ENCODE results near the gene EGF. TPM values are rescaled to one million over a fixed set of nuclear protein-coding genes. Genes with fewer than 3 reads are reported as not detected.
"Not testable (repeated sequence)": the region's sequence is repeated elsewhere in the genome, so short reads cannot be mapped to it uniquely, and the experiment has no call there.

The EGF gene
- total RNA-seq (not detected), polyA plus RNA-seq (not detected), total RNA-seq (0 to 0.17 (median 0) reads per million in 6 experiments)

DNA sequence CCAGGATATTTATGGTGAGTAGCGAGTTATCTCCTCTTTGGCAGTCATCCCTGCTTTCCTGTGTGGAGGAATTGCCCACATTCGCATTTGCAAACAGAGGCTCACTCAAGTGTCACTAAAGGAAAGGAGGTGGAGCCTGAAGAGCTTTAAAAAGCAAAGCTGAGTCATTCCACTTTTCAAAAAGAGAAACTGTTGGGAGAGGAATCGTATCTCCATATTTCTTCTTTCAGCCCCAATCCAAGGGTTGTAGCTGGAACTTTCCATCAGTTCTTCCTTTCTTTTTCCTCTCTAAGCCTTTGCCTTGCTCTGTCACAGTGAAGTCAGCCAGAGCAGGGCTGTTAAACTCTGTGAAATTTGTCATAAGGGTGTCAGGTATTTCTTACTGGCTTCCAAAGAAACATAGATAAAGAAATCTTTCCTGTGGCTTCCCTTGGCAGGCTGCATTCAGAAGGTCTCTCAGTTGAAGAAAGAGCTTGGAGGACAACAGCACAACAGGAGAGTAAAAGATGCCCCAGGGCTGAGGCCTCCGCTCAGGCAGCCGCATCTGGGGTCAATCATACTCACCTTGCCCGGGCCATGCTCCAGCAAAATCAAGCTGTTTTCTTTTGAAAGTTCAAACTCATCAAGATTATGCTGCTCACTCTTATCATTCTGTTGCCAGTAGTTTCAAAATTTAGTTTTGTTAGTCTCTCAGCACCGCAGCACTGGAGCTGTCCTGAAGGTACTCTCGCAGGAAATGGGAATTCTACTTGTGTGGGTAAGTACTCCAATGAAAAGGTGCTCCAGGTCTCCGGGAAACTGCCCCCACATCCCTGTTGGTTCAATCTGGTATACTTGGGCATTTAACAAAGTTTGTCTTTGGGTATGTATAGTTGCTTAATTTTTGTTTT, at the start of gene EGF:
EGF (plus strand) TSS at position 178 of the 890 bp plus-strand sequence; CDS start at position 631, 453 bp downstream.
- H3K36me3 Mint-ChIP-seq, result no peaks in the 10 kb centered on the region
- H3K27ac Mint-ChIP-seq, result no peak within 1 kb of the TSS
- ATAC-seq (no peak), DNase-seq (no peak)
- no peak within 1 kb of the TSS for H3K4me3 Mint-ChIP-seq
- no peaks in the 10 kb centered on the region for H3K4me1 Mint-ChIP-seq
- H3K9me3 Mint-ChIP-seq, result no peaks in the 10 kb centered on the region
- POLR2A ChIA-PET, result no interaction called here
- H3K27me3 Mint-ChIP-seq, result peaks cover 10 to 44% (median 16%) of the 10 kb centered on the region in 5 donors

DNA sequence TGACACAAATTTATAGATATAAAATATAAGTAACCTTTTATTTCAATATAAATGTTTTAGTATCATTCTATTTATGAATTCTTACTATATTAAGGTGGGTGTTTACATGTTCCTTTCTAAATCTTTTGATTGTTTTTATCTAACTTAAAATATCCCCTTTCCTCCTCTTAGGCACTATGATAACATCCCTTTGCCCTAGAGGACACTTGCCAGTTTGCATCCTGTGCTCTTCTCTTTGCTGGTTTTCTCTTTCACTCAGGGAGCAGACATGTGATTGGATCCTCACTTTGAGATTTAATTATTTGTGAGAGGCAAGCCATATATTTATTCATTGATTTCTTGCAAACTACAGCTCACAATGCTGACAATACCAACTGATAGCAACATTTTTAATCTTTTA, 48.5 kb upstream of the EGF start:
- Mint-ChIP-seq H3K4me3 (no peak overlapping the region), H3K4me1 (no peaks in the 10 kb centered on the region), H3K9me3 (peaks cover 0 to 20% (median 9%) of the 10 kb centered on the region in 9 donors), H3K36me3 (peaks cover 5 to 28% (median 9%) of the 10 kb centered on the region in 3 donors), H3K27ac (no peak overlapping the region), H3K27me3 (no peaks in the 10 kb centered on the region)
- no peak for DNase-seq
- POLR2A ChIA-PET, result no interaction called here
- no peak for ATAC-seq

DNA sequence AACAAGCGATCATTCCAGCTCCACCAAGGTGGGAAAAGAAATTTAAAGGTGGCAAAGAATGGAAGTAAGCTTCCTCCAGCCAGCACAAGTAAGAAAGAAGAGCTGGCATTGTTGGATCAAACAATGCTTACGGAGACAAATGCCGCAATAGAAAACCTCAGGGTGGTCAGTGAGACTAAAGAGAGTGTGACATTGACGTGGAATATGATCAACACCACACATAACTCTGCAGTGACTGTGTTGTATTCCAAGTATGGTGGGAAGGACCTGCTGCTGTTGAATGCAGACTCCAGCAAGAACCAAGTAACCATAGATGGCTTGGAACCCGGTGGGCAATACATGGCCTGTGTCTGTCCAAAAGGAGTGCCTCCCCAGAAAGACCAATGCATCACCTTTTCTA, 42.6 kb upstream of the EGF start:
- peaks cover 6 to 11% (median 7%) of the 10 kb centered on the region in 3 donors for H3K36me3 Mint-ChIP-seq
- no peak overlapping the region for H3K4me3 Mint-ChIP-seq
- POLR2A ChIA-PET, result no interaction called here
- H3K27ac Mint-ChIP-seq, result peak overlapping the region in 1 of 10 donors; percentile 85
- no peaks in the 10 kb centered on the region for H3K9me3 Mint-ChIP-seq
- H3K4me1 Mint-ChIP-seq, result no peaks in the 10 kb centered on the region
- DNase-seq (no peak), ATAC-seq (no peak)
- no peaks in the 10 kb centered on the region for H3K27me3 Mint-ChIP-seq

DNA sequence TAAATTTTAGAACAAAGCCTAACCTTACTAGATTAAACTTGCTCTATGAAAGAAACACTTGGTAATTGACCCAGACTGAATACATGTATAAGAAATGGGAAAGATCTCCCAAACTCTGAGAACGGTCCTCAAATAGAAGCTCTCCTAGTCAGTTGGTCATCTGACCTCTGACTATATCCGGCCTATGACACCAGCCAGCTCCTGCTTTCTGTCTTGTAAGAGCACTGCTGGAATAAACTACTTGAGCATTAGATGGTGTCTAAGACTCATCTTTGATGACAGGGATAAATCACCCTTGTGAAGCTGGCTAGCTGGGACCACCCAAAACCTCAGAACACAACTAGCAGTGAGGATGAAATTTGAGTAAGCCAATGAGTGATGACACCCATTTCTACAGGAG, 40.6 kb upstream of the EGF start:
- Mint-ChIP-seq H3K4me3 (no peak overlapping the region), H3K9me3 (peaks cover 0 to 11% (median 0%) of the 10 kb centered on the region in 9 donors), H3K4me1 (no peaks in the 10 kb centered on the region), H3K27me3 (peaks cover 0 to 9% (median 0%) of the 10 kb centered on the region in 5 donors), H3K36me3 (peaks cover 6 to 11% (median 7%) of the 10 kb centered on the region in 3 donors), H3K27ac (no peak overlapping the region)
- POLR2A ChIA-PET, result no interaction called here
- ATAC-seq (no peak), DNase-seq (no peak)

DNA sequence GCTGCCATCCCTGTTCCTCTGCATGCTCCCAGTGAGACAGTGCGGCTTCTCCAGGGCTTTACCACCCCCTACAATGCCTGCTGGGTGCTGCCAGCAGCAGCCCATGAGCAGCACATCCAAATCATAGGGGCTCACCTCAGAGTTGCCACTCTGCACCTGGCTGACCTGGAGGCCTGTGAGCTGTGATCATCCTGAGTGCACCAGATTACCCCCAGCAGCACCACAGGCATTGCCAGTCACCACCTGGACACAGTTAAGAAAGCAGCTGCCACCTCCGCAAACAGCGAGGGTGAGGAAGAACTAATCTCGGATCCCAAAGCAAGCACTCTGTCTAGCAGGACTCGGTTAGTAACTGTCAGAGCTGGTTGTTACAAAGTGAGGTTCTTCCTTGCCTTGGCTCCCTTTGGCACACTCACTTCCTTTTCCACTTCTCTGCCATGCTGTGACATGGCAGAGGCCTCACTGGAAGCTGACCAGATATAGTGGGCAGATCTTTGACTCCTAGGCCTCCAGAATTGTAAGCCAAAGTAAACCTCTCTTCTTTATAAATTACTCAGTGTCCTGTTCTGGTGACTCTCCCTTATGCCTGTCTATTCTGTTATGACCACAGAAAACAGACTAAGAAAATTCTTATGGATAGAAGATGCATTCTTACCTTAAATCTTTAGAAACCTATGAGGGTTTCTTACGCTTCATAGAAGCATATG, 39.6 kb upstream of the EGF start:
- H3K27me3 Mint-ChIP-seq, result peaks cover 0 to 9% (median 4%) of the 10 kb centered on the region in 5 donors
- peaks cover 0 to 11% (median 0%) of the 10 kb centered on the region in 9 donors for H3K9me3 Mint-ChIP-seq
- POLR2A ChIA-PET, result no interaction called here
- DNase-seq (no peak), ATAC-seq (no peak)
- no peak overlapping the region for H3K4me3 Mint-ChIP-seq
- peaks cover 4 to 7% (median 6%) of the 10 kb centered on the region in 3 donors for H3K36me3 Mint-ChIP-seq
- H3K27ac Mint-ChIP-seq, result no peak overlapping the region
- no peaks in the 10 kb centered on the region for H3K4me1 Mint-ChIP-seq

DNA sequence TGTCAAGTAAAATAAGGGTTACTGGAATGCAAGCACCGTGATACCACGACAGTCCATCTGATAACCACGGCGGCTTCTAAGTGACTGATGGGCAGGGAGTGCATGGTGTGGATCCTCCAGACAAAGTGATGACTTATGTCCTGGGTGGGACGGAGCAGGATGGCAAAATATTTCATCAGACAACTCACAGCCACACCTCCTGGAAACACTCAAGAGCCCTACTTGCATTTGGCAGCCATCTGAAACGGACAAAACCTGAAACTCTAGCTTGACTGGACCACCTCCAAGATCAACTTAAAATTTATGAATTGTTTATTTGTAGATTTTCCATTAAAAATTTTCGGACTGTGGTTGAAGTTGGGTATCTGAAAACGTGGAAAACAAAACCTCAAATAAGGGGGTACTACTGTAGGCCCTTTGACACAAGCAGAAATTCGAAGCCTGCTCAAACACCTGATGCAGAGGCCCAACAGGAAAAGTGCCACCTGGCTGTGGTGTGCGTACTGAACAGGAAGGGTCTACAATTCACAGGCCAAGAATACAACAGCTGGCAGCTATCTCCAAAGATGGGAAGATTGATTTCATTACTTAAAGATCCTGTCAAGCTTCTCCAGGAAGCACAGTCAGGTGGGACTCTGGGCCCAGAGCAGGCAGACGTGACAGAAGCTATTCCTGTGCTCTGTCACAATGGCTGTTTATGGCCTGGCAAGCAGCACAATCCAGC, 38.7 kb upstream of the EGF start:
- Mint-ChIP-seq H3K4me3 (no peak overlapping the region), H3K4me1 (no peaks in the 10 kb centered on the region), H3K27me3 (peaks cover 5 to 10% (median 8%) of the 10 kb centered on the region in 5 donors), H3K36me3 (peaks cover 4 to 7% (median 6%) of the 10 kb centered on the region in 3 donors), H3K27ac (no peak overlapping the region), H3K9me3 (peaks cover 0 to 11% (median 0%) of the 10 kb centered on the region in 9 donors)
- POLR2A ChIA-PET, result no interaction called here
- ATAC-seq (no peak), DNase-seq (no peak)

DNA sequence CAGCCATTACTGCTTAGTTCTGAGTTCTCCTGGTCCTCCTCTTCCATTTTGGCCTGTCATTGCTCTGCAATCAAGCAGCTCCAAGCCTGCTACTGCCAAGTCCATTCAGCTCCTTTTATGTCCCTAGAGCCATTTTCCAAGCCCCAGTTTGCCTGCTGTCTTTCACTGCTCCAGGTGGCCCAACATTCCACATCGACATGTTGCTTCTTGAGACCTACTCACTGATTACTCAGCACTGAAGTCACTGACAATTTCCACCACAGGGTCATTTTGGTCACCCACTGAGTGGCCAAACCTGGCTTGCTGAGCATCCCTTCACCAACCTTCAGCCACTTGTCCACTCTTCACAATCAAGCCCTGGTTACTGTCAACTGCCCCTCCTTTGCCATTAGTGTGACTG, 37.6 kb upstream of the EGF start:
- no peak for DNase-seq
- Mint-ChIP-seq H3K27ac (no peak overlapping the region), H3K9me3 (peaks cover 0 to 11% (median 0%) of the 10 kb centered on the region in 9 donors), H3K4me3 (no peak overlapping the region), H3K36me3 (peaks cover 0 to under 1% (median 0%) of the 10 kb centered on the region in 3 donors), H3K27me3 (peaks cover 9 to 13% (median 12%) of the 10 kb centered on the region in 5 donors), H3K4me1 (no peaks in the 10 kb centered on the region)
- POLR2A ChIA-PET, result no interaction called here
- ATAC-seq, result no peak

DNA sequence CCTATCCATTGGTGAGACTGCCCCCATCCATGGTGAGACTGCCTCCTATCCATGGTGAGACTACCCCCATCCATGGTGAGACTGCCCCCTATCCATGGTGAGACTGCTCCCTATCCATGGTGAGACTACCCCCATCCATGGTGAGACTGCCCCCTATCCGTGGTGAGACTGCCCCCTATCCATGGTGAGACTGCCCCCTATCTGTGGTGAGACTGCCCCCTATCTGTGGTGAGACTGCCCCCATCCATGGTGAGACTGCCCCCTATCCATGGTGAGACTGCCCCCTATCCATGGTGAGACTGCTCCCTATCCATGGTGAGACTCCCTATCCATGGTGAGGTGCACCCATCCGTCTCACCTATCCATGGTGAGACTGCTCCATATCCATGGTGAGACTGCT, 37.1 kb upstream of the EGF start:
- ATAC-seq, H3K4me3 Mint-ChIP-seq, DNase-seq, POLR2A ChIA-PET, H3K27ac Mint-ChIP-seq, H3K4me1 Mint-ChIP-seq, H3K36me3 Mint-ChIP-seq: not testable (repeated sequence)
- Mint-ChIP-seq H3K9me3 (peaks cover 0 to 11% (median 0%) of the 10 kb centered on the region in 9 donors), H3K27me3 (peaks cover 9 to 14% (median 12%) of the 10 kb centered on the region in 5 donors)

DNA sequence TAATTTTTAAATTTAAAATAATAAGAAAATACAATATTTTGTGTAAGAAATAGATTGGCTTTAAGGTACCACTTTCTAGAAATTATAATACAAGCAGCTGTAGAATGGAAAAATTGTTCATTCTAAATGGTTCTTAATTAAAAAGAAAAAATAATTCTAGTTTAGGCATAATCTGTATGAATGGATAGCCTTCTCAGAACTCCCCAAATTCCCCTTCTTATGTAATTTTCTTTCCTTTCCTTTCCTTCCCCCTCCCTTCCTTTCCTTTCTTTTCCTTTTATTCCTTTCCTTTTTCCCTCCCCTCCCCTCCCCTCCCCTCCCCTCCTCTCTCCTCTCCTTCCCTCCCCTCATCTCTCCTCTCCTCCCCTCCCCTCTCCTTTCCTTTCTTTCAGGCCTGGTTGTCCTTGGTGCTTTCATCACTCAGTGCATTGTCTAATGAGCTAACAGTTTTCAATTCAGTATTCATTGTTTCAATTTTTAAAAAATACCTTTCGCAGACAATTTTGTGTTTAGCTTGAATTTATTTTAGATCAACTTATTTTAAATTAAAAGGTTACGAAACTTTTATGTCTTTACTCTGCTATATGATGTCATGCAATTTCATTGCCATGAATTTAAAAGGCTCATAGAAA, 35.9 kb upstream of the EGF start:
- no peaks in the 10 kb centered on the region for H3K4me1 Mint-ChIP-seq
- POLR2A ChIA-PET, result no interaction called here
- H3K9me3 Mint-ChIP-seq, result peaks cover 0 to 11% (median 0%) of the 10 kb centered on the region in 9 donors
- no peak overlapping the region for H3K27ac Mint-ChIP-seq
- ATAC-seq (no peak), DNase-seq (no peak)
- peaks cover 9 to 16% (median 12%) of the 10 kb centered on the region in 5 donors for H3K27me3 Mint-ChIP-seq
- no peaks in the 10 kb centered on the region for H3K36me3 Mint-ChIP-seq
- H3K4me3 Mint-ChIP-seq, result no peak overlapping the region

DNA sequence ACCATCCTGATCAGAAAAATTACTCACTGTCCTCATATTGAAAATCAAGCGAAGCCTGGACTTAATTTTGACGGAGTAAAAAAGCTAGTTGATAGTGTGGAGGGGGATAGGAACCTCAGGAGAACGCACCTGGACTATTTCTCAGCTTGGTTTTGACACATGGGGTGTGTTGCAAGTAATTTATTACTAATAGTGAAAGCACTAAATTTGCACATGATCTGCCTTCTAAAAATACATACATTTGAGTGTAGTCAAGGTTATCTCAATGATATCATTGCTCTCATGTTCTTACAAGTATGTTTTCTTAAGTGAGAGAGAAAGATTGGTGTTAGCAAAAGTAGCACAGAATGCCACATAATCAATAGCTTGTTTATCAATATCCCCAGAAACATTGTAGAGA, 35.3 kb upstream of the EGF start:
- DNase-seq (no peak), ATAC-seq (no peak)
- Mint-ChIP-seq H3K9me3 (peaks cover 0 to 11% (median 0%) of the 10 kb centered on the region in 9 donors), H3K27me3 (peaks cover 9 to 16% (median 13%) of the 10 kb centered on the region in 5 donors), H3K27ac (no peak overlapping the region), H3K4me3 (no peak overlapping the region), H3K4me1 (no peaks in the 10 kb centered on the region), H3K36me3 (no peaks in the 10 kb centered on the region)
- POLR2A ChIA-PET, result no interaction called here

DNA sequence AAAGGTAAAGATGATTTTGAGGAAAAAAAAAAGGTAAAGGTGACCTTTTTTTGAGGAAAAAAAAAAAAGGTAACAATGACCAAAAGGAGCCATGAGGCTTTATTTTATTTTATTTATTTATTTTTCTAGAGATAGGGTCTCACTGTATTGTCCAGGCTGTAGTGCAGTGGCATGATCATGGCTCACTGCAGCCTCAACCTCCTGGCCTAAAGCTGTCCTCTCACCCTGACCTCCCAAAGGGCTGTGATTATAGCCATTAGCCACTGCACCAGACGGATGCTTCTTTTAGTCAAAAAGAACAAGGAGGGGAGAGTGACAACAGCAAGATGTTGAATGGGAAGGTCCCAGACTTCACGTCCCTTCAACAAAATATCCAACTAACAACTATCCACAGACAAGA, 34.3 kb upstream of the EGF start:
- Mint-ChIP-seq H3K27ac (no peak overlapping the region), H3K4me3 (no peak overlapping the region), H3K27me3 (peaks cover 9 to 16% (median 13%) of the 10 kb centered on the region in 5 donors), H3K36me3 (no peaks in the 10 kb centered on the region), H3K9me3 (peaks cover 0 to 11% (median 0%) of the 10 kb centered on the region in 9 donors), H3K4me1 (no peaks in the 10 kb centered on the region)
- DNase-seq, result no peak
- POLR2A ChIA-PET, result no interaction called here
- no peak for ATAC-seq

DNA sequence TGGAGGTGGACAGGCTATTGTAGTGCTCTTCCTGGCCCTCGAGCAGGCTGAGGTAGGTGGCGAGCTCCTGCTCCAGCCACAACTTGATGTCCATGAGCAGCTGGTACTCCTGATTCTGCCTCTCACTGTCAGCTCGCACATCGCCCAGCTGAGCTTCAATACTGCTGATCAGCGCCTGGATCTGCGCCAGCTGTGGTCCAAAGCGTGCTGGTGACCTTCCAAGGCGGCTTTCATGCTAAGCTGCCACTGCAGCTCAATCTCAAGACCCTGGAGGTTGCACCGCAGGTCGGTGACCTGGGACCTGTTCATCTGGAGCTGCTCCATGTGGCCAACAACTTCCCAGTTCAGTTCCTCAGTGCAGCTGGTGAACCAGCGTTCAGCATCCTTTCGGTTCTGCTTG, 33.6 kb upstream of the EGF start:
- Mint-ChIP-seq H3K27me3 (peaks cover 9 to 16% (median 13%) of the 10 kb centered on the region in 5 donors), H3K4me3 (no peak overlapping the region), H3K9me3 (peaks cover 0 to 11% (median 0%) of the 10 kb centered on the region in 9 donors), H3K36me3 (no peaks in the 10 kb centered on the region), H3K27ac (no peak overlapping the region), H3K4me1 (no peaks in the 10 kb centered on the region)
- ATAC-seq, result no peak
- DNase-seq, result no peak
- POLR2A ChIA-PET, result no interaction called here
